GF-D8 (cell line): ENCODE data around the gene KDM5A.
"Not testable (repeated sequence)": the region's sequence is repeated elsewhere in the genome, so short reads cannot be mapped to it uniquely, and the experiment has no call there.

Source experiments
- DNase-seq: peaks from one replicate; lab custom pipeline; 2025; lab: John Stamatoyannopoulos, UW

KDM5A gene

DNA sequence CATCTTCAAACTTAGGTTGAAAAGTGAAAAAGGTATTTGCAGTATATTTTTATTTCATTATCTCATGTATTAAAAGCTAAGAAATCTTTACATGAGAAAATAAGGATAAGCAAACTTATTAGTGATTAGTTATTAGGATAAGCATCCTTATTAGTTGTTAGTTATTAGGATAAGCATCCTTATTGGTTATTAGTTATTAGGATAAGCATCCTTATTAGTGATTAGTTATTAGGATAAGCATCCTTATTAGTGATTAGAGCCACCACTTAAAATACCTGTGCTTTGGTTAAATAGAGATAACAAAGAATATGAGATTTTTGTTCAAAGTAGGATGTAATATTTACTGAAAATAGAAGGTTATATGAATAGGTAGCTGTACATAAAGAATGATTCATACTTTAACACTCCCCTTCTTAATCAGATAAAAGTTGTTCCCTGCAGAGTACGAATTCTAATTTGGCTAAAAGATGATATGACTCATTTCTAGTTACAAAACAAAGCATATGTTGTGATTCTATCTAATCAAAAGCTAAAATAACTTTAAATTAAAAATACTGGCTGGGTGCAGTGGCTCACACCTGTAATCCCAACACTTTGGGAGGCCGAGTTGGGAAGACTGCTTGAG, 56.4 kb downstream of the KDM5A start:
- DNase-seq = no peak

DNA sequence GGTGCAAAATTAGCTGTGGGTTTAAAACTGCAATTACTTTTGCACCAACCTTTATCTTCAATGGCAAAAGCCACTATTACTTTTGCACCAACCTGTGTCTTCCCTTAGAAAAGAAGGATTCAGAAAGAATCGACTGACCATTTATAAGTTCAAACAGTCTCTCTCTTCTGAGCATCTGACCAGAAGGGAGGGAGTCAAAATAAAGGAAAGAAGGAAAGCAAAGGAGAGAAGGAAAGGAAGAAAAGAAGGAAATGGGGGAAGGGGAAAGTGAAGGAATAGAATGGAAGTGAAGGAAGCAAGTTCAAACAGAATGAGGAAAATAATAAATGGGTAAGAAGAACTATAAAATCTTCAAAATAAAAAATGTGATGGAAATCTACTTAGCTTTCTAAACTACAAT, 57.8 kb downstream of the KDM5A start:
- DNase-seq = no peak

DNA sequence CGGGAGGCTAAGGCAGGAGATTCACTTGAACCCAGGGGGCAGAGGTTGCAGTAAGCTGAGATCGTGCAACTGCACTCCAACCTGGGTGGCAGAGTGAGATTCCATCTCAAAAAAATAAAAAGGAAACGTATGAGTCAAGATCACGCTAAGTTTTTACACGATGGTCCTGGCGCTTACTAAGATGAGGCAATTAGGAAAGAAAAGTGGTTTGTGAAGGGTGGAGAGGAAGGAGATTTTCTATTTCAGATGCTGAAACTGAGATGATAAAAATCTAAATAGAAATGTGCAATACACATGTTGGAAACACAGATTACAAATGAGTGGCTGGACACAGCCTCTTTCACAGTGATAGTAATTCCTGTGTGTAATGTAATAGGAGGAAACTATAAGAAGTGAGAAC, 63.2 kb downstream of the KDM5A start:
- DNase-seq = peak; percentile 79

DNA sequence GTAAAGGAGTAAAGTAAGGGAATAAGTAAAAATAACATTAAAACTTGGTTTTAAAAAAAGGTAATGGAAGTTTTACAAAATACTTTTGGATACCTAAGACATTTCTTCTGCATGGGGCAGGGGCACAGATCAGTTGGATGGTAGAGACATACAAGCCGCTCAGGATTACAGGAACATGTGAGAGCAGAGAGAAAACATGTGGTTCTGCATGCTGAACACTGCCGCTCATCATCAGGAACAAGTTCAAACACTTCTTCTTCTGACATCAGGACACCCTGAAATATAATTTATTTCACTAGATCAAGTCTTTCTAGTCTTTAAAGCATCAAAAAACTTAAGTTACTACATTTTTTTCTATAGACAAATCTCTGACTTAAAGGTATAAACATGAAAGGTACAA, 65.6 kb downstream of the KDM5A start:
- DNase-seq = no peak

DNA sequence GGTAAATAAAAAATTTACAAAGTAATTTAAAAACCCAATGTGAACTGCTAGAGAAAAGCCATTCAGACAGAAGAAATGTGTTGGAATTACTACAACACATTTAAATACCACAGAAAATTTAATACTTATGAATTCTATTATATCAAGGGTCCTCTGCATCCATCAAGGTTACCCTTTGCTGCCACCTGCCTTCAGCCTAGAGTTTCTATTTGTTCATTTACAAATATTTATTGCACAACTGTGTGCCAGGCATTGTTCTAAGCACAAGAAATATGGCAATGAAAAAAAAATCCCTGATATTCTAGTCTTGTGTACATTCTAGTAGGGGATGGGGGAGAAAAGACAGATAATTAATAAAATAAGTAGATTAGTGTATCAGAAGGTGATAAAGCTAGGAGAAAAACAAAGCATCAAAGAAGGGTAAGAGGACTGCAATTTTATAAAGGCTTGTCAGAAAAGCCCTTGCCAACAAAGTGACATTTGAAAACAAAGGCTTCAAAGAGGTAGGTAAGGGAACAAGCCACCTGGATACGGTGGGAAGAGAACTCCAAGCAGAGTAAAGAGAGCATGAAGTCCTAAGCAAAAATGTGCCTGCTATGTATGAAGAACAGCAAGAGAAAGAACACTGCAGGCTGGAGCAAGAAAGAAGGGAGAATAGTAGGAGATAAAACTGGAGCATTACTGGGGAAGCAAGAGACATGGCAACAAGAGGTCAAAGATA, 67.4 kb downstream of the KDM5A start:
- no peak for DNase-seq

DNA sequence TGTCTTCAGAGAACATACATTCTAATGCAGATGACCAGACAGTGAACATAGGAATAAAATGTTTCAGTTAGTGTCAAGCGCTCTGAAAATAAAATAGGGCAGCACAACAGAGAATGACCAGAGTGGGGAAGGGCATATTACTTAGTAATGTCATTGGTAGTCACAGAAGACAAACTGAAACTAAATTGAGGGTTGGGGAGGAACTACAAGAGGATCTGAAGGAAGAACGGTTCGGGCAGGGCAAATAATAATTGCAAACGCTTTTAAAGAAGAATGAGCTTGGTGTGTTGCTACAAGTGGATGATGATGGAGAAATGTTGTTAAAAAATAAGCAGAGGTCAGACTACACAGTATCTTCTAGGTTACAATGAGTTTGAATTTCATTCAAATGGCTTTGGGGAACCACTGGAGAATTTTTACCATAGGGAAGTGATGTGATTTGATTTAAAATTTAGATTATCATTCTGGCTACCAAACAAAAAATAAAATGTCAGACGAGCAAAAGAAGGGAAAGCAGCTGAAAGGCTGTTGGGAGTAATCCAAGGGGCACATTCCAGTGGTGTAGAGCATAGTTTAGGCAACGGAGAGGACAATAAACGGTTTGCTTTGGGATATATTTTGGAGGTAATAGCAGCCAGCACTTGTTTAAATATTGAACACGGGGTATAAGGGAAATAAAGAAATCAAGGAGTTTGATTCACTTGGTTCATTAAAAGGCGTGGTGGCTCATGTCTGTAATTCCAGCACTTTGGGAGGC, 70.2 kb downstream of the KDM5A start:
- no peak for DNase-seq

DNA sequence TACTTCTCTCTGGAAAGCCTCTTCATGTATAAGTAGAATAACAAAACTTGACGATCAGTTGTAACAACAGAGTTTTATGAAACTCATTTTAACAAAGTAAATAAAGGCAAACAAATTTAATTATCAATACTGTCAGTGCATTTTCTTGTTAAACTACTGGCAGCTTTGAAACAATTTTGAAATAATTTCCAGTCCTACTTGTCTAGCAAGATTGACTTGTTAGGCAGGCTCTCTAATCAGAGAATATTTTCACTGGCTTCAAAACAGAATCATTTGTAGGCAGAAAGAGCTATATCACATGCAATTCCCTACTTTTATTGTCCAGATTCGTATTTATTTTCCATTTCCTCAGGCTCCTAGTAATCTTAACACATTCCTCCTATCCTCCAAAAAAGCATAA, 80.6 kb downstream of the KDM5A start:
- no peak for DNase-seq

DNA sequence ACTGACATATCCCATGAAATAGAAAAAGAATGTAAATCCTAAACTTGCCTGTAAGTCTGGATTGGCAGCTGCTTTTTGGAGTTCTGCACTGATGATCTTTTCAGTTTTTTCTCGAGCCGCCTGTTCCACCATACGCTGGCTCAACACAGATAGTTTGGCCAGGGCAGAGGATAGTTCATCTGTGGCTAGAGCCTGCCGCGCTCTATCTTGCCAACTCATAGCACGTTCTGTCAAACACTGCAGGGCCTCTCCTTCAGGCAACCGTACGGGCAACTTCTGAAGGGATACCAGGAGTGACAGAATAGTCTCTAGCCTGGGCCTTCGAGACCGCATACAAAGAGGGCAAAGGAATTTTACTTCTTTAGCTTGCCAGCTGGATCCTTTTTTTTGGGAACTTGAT, 81.7 kb downstream of the KDM5A start:
- DNase-seq = no peak

DNA sequence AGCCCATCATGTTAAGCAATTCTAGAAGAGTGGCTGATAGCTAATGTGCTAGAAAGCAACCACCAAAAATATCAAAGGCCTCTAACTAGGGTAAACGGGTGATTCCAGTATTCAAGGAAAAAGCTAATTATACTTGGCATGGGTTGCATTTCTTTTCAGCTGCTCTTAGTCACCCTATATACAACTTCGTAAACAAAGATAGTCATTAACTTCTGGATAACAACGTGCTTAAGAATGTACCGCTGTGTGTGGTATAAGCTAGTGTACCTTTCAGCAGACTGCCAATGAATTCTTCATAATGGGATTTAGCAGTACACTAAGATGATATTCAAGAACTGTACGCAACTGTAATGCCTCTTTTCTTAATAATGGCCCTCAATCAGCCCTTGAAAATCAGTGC, 84.3 kb downstream of the KDM5A start:
- no peak for DNase-seq

DNA sequence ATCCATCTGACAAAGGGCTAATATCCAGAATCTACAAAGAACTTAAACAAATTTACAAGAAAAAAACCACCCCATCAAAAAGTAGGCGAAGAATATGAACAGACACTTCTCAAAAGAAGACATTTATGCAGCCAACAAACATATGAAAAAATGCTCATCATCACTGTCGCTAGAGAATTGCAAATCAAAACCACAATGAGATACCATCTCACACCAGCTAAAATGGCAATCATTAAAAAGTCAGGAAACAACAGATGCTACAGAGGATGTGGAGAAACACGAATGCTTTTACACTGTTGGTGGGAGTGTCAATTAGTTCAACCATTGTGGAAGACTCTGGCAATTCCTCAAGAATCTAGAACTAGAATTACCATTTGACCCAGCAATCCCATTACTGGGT, 86.4 kb downstream of the KDM5A start:
- DNase-seq = peak; percentile 37

DNA sequence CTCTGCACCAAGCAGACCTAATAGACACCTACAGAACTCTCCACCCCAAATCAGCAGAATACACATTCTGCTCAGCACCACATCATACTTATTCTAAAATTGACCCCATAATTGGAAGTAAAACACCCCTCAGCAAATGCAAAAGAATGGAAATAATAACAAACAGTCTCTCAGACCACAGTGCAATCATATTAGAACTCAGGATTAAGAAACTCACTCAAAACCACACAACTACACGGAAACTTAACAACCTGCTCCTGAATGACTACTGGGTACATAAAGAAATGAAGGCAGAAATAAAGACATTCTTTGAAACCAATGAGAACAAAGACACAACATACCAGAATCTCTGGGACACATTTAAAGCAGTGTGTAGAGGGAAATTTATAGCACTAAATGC, 89.0 kb downstream of the KDM5A start:
- not testable (repeated sequence) for DNase-seq

DNA sequence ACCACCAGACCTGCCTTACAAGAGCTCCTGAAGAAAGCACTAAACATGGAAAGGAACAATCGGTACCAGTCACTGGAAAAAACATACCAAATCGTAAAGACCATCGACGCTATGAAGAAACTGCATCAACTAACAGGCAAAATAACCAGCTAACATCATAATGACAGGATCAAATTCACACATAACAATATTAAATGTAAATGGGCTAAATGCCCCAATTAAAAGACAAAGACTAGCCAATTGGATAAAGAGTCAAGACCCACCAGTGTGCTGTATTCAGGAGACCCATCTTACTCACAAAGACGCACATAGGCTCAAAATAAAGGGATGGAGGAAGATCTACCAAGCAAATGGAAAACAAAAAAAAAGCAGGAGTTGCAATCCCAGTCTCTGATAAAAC, 89.6 kb downstream of the KDM5A start:
- not testable (repeated sequence) for DNase-seq

DNA sequence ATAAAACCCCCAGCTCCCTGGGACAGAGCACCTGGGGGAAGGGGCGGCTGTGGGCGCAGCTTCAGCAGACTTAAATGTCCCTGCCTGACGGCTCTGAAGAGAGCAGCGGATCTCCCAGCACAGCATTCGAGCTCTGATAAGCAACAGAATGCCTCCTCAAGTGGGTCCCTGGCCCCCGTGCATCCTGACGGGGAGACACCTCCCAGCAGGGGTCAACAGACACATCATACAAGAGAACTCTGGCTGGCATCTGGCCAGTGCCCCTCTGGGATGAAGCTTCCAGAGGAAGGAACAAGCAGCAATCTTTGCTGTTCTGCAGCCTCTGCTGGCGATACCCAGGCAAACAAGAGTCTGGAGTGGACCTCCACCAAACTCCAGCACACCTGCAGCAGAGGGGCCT, 91.1 kb downstream of the KDM5A start:
- DNase-seq = not testable (repeated sequence)

DNA sequence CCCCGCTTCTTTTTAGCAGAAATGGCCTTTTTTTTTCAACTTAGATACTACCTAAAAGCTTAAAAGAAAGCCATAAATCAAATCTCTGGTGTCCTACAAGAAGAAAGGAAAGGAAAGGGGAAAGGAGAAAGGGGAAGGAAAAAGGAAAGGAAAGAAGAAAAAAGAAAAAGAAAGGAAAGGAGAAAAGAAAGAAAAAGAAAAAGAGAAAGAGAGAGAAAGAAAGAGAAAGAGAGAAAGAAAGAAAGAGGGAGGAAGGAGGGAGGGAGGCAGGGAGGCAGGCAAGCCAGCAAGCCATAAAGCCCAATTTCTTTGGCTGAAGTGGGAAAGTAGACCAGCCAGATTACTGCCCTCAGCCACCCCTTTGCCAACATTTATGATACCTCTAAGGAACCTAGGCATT, 94.0 kb downstream of the KDM5A start:
- no peak for DNase-seq

DNA sequence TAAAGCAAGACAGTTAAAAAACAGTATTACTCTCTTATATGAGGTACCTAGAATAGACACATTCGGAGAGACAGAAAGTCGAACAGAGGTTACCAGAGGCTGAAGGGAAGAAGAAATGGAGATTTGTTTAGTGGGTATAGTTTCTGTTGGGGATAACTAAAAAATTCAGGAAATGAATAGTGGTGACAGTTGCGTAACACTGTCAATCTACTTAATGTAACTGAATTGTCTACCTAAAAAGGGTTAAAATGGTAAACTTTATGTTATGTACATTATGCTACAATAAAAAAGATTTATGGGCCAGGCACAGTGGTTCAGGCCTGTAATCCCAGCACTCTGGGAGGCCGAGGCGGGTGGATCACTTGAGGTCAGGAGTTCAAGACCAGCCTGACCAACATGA, 95.9 kb downstream of the KDM5A start:
- no peak for DNase-seq

DNA sequence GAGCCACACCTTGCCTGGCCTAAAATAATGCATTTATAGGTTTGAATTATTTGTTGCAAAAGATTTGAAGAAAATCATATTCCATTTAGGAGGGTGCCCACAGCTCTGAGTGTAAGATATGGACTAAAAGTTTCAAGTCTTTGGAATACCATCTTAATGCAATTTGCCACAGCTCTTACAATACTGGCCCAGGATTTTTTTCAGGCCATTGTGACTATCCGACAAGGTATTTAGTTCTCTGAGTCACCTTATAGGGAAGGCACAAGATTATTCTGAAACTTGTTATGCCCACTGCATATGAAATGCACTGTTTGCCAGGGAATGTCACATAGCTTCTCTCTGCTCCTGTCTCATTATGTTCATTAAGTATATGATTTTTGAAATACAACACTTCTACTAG, 96.9 kb downstream of the KDM5A start:
- DNase-seq = no peak

DNA sequence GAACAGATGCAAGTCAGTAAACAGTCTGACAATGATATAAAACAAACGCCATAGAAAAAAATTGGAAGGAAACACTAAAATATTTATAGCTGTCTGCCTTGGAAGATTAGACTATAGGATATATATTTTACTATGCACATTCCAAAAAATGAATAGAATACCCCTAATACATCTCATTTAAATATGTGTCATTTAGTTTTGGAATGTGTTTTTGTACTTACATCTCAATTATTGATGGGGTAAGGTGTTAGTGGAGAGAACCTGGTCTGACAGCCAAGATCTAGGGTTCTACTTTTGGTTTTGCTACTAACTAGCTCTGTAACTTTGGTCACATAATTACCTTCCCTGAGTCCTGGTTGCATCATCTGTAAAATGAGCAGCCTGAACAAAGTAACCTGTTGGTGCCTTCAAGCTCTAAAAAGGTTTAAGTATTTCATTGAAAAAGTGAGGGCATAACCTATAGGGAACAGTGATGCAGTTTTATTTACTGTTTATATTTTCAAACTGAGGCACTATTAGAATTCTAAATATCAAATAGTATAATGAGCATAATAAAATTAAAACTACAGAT, 97.9 kb downstream of the KDM5A start:
- DNase-seq = no peak

DNA sequence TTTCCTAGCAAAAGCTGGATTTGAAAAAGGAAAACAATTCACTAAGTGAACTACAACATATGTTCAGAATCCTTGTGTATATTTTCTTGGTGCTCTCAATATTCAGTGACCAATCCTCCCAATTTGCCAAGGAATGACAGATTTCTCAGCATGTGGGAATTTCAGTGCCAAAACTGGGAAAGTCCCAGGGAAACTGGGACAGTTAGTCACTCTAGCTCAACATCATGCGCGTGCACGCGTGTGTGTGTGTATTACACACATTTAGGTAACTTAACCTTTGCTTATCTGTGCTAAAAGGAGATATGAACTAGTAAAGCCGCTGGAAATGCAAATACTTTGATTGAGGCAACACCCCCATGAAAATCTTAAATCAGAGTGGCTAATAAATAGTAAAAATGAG, 100.4 kb downstream of the KDM5A start:
- no peak for DNase-seq

DNA sequence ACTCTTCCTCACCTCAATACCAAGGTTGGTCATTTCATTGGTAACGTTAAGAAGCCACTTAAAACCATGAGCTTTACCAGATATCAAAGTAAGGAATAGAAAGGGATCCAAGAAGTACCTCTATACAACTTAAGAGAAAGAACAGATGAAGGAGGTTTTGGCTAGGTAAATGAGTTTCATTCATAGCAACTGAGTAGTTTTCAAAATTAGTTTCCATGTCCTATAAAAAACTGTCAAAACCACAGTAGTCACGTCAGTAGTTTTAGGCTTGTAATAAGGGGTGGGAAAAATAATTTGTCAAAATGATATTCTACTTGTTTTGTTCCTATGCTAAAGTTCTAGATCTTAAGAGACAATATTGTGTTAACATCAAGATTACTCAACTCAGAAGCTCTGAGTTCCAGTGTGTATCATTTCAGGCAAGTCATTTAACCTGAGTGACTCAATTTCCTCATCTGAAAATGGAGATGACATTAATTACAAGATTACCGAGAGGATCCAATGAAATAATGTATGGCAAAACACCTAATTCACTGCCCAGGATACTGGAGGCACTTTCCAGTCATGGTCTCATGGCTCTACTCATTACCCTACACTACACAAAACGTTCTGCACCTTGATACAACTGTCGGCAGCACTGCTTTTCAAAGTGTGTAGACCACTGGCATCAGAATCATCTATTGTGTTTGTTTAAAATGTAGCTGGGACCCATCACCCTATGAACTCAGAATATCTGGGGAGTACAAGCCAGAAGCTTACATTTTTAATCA, 102.4 kb downstream of the KDM5A start:
- DNase-seq = no peak

DNA sequence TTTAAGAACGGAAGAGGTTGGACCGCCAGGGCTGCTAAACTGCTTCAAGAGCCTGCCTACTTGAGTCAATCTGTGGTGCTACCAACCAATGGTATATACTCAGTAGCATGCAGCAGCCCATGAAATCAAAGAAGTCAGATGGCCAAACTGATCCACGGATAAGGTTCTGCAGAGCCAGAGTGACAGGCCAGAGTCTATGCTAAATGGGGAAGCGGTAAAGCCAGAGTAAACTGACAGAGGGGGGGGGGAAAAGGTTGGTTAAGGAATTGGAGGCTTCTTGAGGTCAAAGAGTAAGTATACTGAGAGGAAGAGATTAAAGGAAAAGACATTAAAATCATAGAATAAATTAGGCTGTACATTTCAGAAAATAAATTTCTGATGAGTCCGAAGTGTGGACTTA, 111.1 kb downstream of the KDM5A start:
- DNase-seq = no peak

DNA sequence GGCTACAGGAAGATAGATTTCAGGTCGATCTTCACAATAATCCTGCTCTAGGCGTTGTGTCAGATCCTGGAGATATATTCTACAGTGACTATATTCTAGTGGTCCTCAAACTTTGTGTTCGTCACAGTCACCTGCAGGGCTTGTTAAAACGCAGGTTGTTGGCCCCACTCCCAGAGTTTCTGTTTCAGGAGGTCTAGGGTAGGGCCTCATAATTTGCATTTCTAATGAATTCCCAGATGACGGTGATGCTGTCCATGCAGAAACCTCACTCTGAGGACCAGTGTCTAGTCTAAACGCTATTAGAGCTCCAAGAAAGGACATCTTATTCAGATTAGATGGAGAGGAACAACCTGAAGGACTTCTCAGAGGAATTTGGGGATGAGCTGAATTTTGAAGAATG, 113.3 kb downstream of the KDM5A start:
- no peak for DNase-seq

DNA sequence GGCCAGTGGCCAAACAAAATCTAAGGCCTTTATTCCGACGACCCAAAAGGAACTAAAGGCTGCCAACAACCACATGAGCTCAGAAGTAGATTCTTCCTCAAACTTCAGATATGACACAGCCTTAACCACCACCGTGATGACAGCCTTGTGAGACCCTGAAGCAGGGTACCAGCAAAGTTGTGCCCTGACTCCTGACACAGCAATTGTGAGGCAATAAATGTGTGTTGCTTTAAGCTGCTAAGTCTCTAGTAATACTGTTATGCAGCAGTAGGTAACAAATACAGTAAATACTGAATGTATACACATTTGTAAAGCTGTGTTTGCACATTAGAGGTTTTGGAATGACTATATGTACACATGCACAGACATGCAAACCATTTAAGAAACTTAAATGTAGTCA, 115.7 kb downstream of the KDM5A start:
- DNase-seq = no peak
